Tibial artery (tissue), 4 donors: ENCODE measurements around the gene ARHGEF26.

ENCODE experiments used
- DNase-seq, 2 donors: peaks; one replicate each; pipeline ENCODE4 v3.0.0-alpha.2; 2019
- H3K27ac ChIP-seq, 2 donors: fragments of 200-600 bp; sonication (generic) in 1 of 2; 1 replicate in 1 of 2; 2 replicates in 1 of 2; pipeline ENCODE4 v1.5.1; 2018 to 2019; ENCODE audit warnings: mild to moderate bottlenecking in 1 of 2
- H3K27me3 ChIP-seq, 2 donors: fragments of 200-600 bp; sonication (generic) in 1 of 2; one replicate each; pipeline versions ENCODE4 v1.5.1 to v1.6.0; 2016 to 2019
- H3K36me3 ChIP-seq, 3 donors: fragments of 200-600 bp; sonication (generic) in 2 of 3; one replicate each; pipeline ENCODE4 v1.5.1; 2016 to 2019; ENCODE audit warnings: mild to moderate bottlenecking in 2 of 3
- H3K4me1 ChIP-seq, 4 donors: fragments of 200-600 bp; sonication (generic) in 2 of 4; 1 replicate in 3 of 4; 2 replicates in 1 of 4; pipeline ENCODE4 v1.5.1; 2016 to 2019
- H3K4me3 ChIP-seq, 2 donors: fragments of 200-600 bp; sonication (generic) in 1 of 2; 1 replicate in 1 of 2; 2 replicates in 1 of 2; pipeline ENCODE4 v1.5.1; 2018 to 2019; ENCODE audit warnings: mild to moderate bottlenecking in 2 of 2
- H3K9me3 ChIP-seq, 3 donors: fragments of 200-600 bp; sonication (generic) in 1 of 3; one replicate each; pipeline ENCODE4 v1.5.1; 2016 to 2019
- CTCF ChIP-seq, 2 experiments: fragments of 200-600 bp in 1 of 2; fragments of 450-650 bp in 1 of 2; IDR thresholded peaks; one replicate each; pipeline ENCODE4 v1.5.1; 2017 to 2019; ENCODE audit warnings: antibody characterized with exemption in 2 of 2, mild to moderate bottlenecking in 1 of 2, moderate library complexity in 1 of 2
- intact Hi-C: fragments of 100-400 bp; cut with DNase I; formaldehyde crosslinking; loops from one replicate; pipeline ENCODE4 v1.15.0; 2023; ENCODE audit warnings: low total_unique reads

Gene ARHGEF26

GRCh38 chr3:154273381-154273780 lies 152.2 kb downstream of the ARHGEF26 start:
- peaks cover 47 to 51% (median 49%) of the 10 kb centered on the region in 3 donors for H3K36me3 ChIP-seq
- no peak for TF ChIP-seq CTCF (IDR thresholded peaks at IDR 0.05)
- H3K4me3 ChIP-seq, result no peak overlapping the region
- no peak overlapping the region for H3K27ac ChIP-seq
- no peaks in the 10 kb centered on the region for H3K4me1 ChIP-seq
- no peaks in the 10 kb centered on the region for H3K9me3 ChIP-seq
- intact Hi-C loops, result no loop called here
- DNase-seq, result no peak
- no peaks in the 10 kb centered on the region for H3K27me3 ChIP-seq

GRCh38 chr3:154274348-154274747 lies 153.2 kb downstream of the ARHGEF26 start:
- Histone ChIP-seq H3K4me1 (no peaks in the 10 kb centered on the region), H3K27ac (no peak overlapping the region), H3K36me3 (peaks cover 47 to 58% (median 52%) of the 10 kb centered on the region in 3 donors), H3K9me3 (no peaks in the 10 kb centered on the region), H3K4me3 (no peak overlapping the region), H3K27me3 (no peaks in the 10 kb centered on the region)
- intact Hi-C loops, result no loop called here
- no peak for TF ChIP-seq CTCF (IDR thresholded peaks at IDR 0.05)
- DNase-seq, result no peak

- no peak for TF ChIP-seq CTCF (IDR thresholded peaks at IDR 0.05)
- intact Hi-C loops, result no loop called here
- Histone ChIP-seq H3K36me3 (peaks cover 48 to 67% (median 51%) of the 10 kb centered on the region in 3 donors), H3K4me3 (no peak overlapping the region), H3K27ac (no peak overlapping the region), H3K4me1 (no peaks in the 10 kb centered on the region), H3K9me3 (no peaks in the 10 kb centered on the region), H3K27me3 (no peaks in the 10 kb centered on the region)
- no peak for DNase-seq
These were observed 154.1 kb downstream of the ARHGEF26 start for GRCh38 chr3:154275292-154275691.

- intact Hi-C loops, result no loop called here
- Histone ChIP-seq H3K27ac (no peak overlapping the region), H3K4me1 (no peaks in the 10 kb centered on the region), H3K4me3 (no peak overlapping the region), H3K27me3 (no peaks in the 10 kb centered on the region), H3K9me3 (no peaks in the 10 kb centered on the region), H3K36me3 (peaks cover 48 to 72% (median 58%) of the 10 kb centered on the region in 3 donors)
- TF ChIP-seq CTCF (IDR thresholded peaks at IDR 0.05), result no peak
- DNase-seq, result no peak
These were observed 154.8 kb downstream of the ARHGEF26 start for GRCh38 chr3:154275965-154276364.

- no peak for DNase-seq
- TF ChIP-seq CTCF (IDR thresholded peaks at IDR 0.05), result no peak
- H3K4me1 ChIP-seq, result no peaks in the 10 kb centered on the region
- H3K4me3 ChIP-seq, result no peak overlapping the region
- intact Hi-C loops, result no loop called here
- H3K36me3 ChIP-seq, result peaks cover 44 to 88% (median 72%) of the 10 kb centered on the region in 3 donors
- no peaks in the 10 kb centered on the region for H3K27me3 ChIP-seq
- H3K27ac ChIP-seq, result no peak overlapping the region
- no peaks in the 10 kb centered on the region for H3K9me3 ChIP-seq
These were observed 159.0 kb downstream of the ARHGEF26 start for GRCh38 chr3:154280161-154280560.

- H3K4me3 ChIP-seq, result no peak overlapping the region
- peaks cover 45 to 88% (median 81%) of the 10 kb centered on the region in 3 donors for H3K36me3 ChIP-seq
- no peaks in the 10 kb centered on the region for H3K4me1 ChIP-seq
- no peak for DNase-seq
- H3K27ac ChIP-seq, result no peak overlapping the region
- H3K27me3 ChIP-seq, result no peaks in the 10 kb centered on the region
- no peaks in the 10 kb centered on the region for H3K9me3 ChIP-seq
- intact Hi-C loops, result no loop called here
- TF ChIP-seq CTCF (IDR thresholded peaks at IDR 0.05), result no peak
These were observed 164.0 kb downstream of the ARHGEF26 start for GRCh38 chr3:154285221-154285620.
